GM12891 (cell line): ENCODE data around the gene DCLK1.
"Not testable (repeated sequence)": the region's sequence is repeated elsewhere in the genome, so short reads cannot be mapped to it uniquely, and the experiment has no call there.

Source experiments
- PAX5 ChIP-seq: IDR thresholded peaks from 2 replicates; pipeline ENCODE4 v1.6.1; 2011; ENCODE audit warnings: low read length, moderate library complexity, mild to moderate bottlenecking; ENCODE audit not compliant: insufficient read depth, severe bottlenecking
- POLR2A ChIP-seq: IDR thresholded peaks from 2 replicates; pipeline ENCODE4 v1.6.1; 2011; ENCODE audit warnings: low read depth, low read length, control low read depth
- POLR2AphosphoS5 ChIP-seq: IDR thresholded peaks from 2 replicates; pipeline ENCODE4 v1.6.1; 2011; ENCODE audit warnings: low read depth, low read length, control low read depth
- POU2F2 ChIP-seq: IDR thresholded peaks from 2 replicates; pipeline ENCODE4 v1.6.1; 2011; ENCODE audit warnings: low read depth, mild to moderate bottlenecking, control low read depth, low read length, moderate library complexity
- SPI1 ChIP-seq: IDR thresholded peaks from 2 replicates; pipeline ENCODE4 v1.6.1; 2011; ENCODE audit warnings: low read depth, low read length, control low read depth
- TAF1 ChIP-seq: IDR thresholded peaks from 2 replicates; pipeline ENCODE4 v1.6.1; 2011; ENCODE audit warnings: low read depth, low read length, control low read depth

DNA sequence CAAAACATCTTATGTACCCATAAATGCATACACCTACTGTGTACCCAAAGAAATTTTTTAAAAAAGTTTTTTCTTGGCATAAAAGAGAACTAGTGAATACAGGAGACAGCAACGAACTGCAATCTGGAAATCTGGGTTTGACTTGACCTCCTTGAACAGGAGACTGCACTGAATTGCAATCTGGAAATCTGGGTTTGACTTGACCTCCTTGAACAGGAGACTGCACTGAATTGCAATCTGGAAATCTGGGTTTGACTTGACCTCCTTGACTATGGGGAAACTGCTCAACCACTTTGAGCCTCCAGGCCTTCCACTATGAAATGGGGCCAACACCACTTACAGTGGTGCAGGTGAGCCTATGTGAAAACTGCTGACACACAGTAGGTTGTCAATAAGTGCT, 147.5 kb downstream of the DCLK1 start:
- TF ChIP-seq POLR2A, POLR2AphosphoS5, TAF1, SPI1, PAX5, POU2F2: not testable (repeated sequence)
